ENCODE measurements around the gene STIM2.
"Not testable (repeated sequence)": the region's sequence is repeated elsewhere in the genome, so short reads cannot be mapped to it uniquely, and the experiment has no call there.

STIM2 gene

DNA sequence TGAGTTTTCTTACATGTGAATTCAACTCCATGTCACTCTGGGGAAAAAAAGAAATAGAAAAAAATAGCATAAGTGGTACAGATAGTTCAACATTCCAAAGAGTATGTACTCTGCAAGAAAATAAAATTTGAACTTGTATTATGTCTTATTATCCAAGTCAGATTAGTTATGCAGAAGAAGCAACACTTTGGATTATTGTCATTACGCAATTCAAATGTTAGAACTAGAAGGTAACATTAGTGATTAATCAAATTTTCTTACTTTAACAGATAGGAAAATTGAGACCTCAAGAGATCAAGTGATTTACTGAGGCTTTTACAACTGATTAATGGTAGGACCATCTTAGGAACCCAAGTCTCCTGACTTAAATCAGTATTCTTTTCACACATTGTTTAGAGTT lies 159.1 kb downstream of the STIM2 start:
- no peak overlapping the region for H3K4me3 ChIP-seq (replicated peaks in 1 of 2; ENCODE audit: low read depth in 2 of 2, low read length in 2 of 2)
- DNase-seq (ENCODE audit: low read depth in 2 of 2): no peak
- TF ChIP-seq, protein P1, sequence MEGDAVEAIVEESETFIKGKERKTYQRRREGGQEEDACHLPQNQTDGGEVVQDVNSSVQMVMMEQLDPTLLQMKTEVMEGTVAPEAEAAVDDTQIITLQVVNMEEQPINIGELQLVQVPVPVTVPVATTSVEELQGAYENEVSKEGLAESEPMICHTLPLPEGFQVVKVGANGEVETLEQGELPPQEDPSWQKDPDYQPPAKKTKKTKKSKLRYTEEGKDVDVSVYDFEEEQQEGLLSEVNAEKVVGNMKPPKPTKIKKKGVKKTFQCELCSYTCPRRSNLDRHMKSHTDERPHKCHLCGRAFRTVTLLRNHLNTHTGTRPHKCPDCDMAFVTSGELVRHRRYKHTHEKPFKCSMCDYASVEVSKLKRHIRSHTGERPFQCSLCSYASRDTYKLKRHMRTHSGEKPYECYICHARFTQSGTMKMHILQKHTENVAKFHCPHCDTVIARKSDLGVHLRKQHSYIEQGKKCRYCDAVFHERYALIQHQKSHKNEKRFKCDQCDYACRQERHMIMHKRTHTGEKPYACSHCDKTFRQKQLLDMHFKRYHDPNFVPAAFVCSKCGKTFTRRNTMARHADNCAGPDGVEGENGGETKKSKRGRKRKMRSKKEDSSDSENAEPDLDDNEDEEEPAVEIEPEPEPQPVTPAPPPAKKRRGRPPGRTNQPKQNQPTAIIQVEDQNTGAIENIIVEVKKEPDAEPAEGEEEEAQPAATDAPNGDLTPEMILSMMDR (IDR thresholded peaks at IDR 0.05; ENCODE audit: low read depth, low read length): no peak

GRCh38 chr4:27020203-27020602 lies 159.6 kb downstream of the STIM2 start:
- DNase-seq (ENCODE audit: low read depth in 2 of 2): no peak
- H3K4me3 ChIP-seq (replicated peaks in 1 of 2; ENCODE audit: low read depth in 2 of 2, low read length in 2 of 2): no peak overlapping the region
- TF ChIP-seq, protein P1 (IDR thresholded peaks at IDR 0.05; ENCODE audit: low read depth, low read length): no peak

DNA sequence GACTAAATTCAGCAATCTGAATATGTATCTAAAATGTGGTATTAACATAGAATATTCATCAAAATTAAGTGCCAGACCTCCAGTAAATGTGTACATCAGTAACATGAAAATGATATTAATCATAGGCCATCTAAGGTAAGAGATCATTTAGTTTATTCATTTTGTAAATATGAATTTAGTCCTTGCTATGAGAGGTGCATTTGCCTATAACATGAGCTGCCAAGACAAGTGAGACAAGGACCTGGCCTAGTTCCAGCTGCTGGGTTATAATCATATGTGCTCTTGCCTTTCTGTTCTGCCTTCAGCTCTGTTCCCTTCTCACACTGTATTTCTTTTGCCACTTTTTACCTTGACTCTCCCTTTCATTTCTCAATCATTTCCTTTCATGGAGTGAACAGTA lies 160.0 kb downstream of the STIM2 start:
- TF ChIP-seq, protein P1 (IDR thresholded peaks at IDR 0.05; ENCODE audit: low read depth, low read length): no peak
- no peak overlapping the region for H3K4me3 ChIP-seq (replicated peaks in 1 of 2; ENCODE audit: low read depth in 2 of 2, low read length in 2 of 2)

GRCh38 chr4:27022963-27023362 lies 162.3 kb downstream of the STIM2 start:
- no peak overlapping the region for H3K4me3 ChIP-seq (replicated peaks in 1 of 2; ENCODE audit: low read depth in 2 of 2, low read length in 2 of 2)
- TF ChIP-seq, protein P1 (IDR thresholded peaks at IDR 0.05; ENCODE audit: low read depth, low read length): no peak
- no peak for DNase-seq (ENCODE audit: low read depth in 2 of 2)

More for the DNA sequence above, 160.0 kb downstream of the STIM2 start:
- no peak for DNase-seq (ENCODE audit: low read depth in 2 of 2)

GRCh38 chr4:27023366-27023765 lies 162.7 kb downstream of the STIM2 start:
- H3K4me3 ChIP-seq (replicated peaks in 1 of 2; ENCODE audit: low read depth in 2 of 2, low read length in 2 of 2): no peak overlapping the region
- DNase-seq (ENCODE audit: low read depth in 2 of 2): no peak
- TF ChIP-seq, protein P1 (IDR thresholded peaks at IDR 0.05; ENCODE audit: low read depth, low read length): no peak

DNA sequence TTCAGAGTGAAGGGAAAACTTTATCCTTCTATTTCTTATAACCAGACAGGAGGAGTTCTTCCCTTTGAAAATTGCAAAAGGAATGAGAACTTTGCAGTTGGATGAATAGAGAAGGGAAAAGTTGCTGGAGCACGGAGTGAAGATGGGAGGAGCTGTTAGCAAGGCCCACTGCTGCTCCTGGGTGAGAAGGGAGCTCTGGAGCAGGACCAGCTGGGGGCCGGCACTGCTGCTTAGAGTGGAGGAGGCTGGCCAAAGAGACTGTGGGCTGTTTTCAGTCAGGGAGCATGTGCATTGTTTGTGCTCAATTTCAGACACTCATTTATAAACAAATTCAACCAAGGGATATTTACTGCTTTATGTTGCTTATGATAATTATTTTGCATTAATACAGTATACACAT lies 164.2 kb downstream of the STIM2 start:
- DNase-seq (ENCODE audit: low read depth in 2 of 2): peak in 1 of 2 donors; percentile 34
- H3K4me3 ChIP-seq (replicated peaks in 1 of 2; ENCODE audit: low read depth in 2 of 2, low read length in 2 of 2): no peak overlapping the region
- TF ChIP-seq, protein P1 (IDR thresholded peaks at IDR 0.05; ENCODE audit: low read depth, low read length): no peak

DNA sequence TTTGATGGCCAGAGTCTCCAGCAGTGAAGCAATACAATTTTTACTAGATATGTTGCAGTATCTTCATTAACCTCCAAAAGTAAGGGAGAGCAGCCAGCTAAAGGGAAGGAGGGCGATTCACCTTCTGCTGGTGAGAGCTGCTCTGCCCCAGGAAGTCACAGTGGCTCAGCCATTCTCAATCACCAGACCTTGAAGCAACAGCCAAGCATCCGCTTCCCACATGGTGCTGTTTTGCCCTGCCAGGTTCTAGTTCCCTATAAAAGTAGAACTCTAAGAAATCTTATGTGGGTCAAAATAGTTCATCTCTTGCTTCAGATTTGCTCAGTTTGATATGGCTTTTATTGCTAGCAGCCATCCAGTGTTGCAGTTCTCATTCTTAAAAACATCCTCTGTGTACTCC lies 166.8 kb downstream of the STIM2 start:
- no peak for DNase-seq (ENCODE audit: low read depth in 2 of 2)
- TF ChIP-seq, protein P1 (IDR thresholded peaks at IDR 0.05; ENCODE audit: low read depth, low read length): no peak
- H3K4me3 ChIP-seq (replicated peaks in 1 of 2; ENCODE audit: low read depth in 2 of 2, low read length in 2 of 2): no peak overlapping the region

GRCh38 chr4:27035127-27035526 lies 174.5 kb downstream of the STIM2 start:
- DNase-seq (ENCODE audit: low read depth in 2 of 2); H3K4me3 ChIP-seq (replicated peaks in 1 of 2; ENCODE audit: low read depth in 2 of 2, low read length in 2 of 2): not testable (repeated sequence)

All from cardiac fibroblast (primary cell).